OCI-LY1 (cell line): Measurements from ENCODE around the gene RAB3GAP2.

ENCODE experiments used
- H2AFZ ChIP-seq: fragments of 200-600 bp; sonication (generic), shearing (Covaris generic); 2 replicates; pipeline ENCODE4 v1.6.0; 2014; ENCODE audit warnings: antibody characterized with exemption, mild to moderate bottlenecking, low read length
- H3F3A ChIP-seq: fragments of 200-600 bp; sonication (generic), shearing (Covaris generic); 2 replicates; pipeline ENCODE4 v1.6.0; 2014; ENCODE audit warnings: mild to moderate bottlenecking, antibody characterized with exemption, low read length, moderate library complexity; ENCODE audit not compliant: insufficient read depth
- H3K27ac ChIP-seq: fragments of 200-600 bp; sonication (generic); 2 replicates; pipeline ENCODE4 v1.5.1; 2014; ENCODE audit warnings: low read length, mixed run types, mild to moderate bottlenecking, low read depth; ENCODE audit not compliant: poor library complexity, severe bottlenecking
- H3K27me3 ChIP-seq: fragments of 200-600 bp; sonication (generic); 2 replicates; pipeline ENCODE4 v1.6.0; 2014; ENCODE audit warnings: antibody characterized with exemption, mild to moderate bottlenecking, low read length, moderate library complexity; ENCODE audit not compliant: insufficient read depth
- H3K36me3 ChIP-seq: fragments of 200-600 bp; sonication (generic); 2 replicates; pipeline ENCODE4 v1.6.1; 2014; ENCODE audit warnings: mild to moderate bottlenecking, antibody characterized with exemption, low read length, moderate library complexity, mixed read lengths; ENCODE audit not compliant: insufficient read depth
- H3K4me1 ChIP-seq: fragments of 200-600 bp; sonication (generic); 2 replicates; pipeline ENCODE4 v1.5.1; 2014; ENCODE audit warnings: mild to moderate bottlenecking, low read length, moderate library complexity; ENCODE audit not compliant: insufficient read depth, severe bottlenecking
- H3K4me2 ChIP-seq: fragments of 200-600 bp; sonication (generic), shearing (Covaris generic); 2 replicates; pipeline ENCODE4 v1.6.1; 2014; ENCODE audit warnings: low read length
- H3K4me3 ChIP-seq: fragments of 200-600 bp; sonication (generic); 2 replicates; pipeline ENCODE4 v1.5.1; 2014; ENCODE audit warnings: low read length, low read depth, mild to moderate bottlenecking, mixed read lengths; ENCODE audit not compliant: poor library complexity, severe bottlenecking
- H3K79me2 ChIP-seq: fragments of 200-600 bp; shearing (Covaris generic); 2 replicates; pipeline ENCODE4 v1.6.1; 2016; ENCODE audit warnings: mixed run types, low read length, mixed read lengths; ENCODE audit not compliant: insufficient read depth
- H3K9ac ChIP-seq: fragments of 200-600 bp; sonication (generic), shearing (Covaris generic); 2 replicates; pipeline ENCODE4 v1.6.1; 2014; ENCODE audit warnings: mild to moderate bottlenecking, low read length, mixed read lengths
- H3K9me2 ChIP-seq: fragments of 200-600 bp; sonication (generic), shearing (Covaris generic); 2 replicates; pipeline ENCODE4 v1.6.1; 2014; ENCODE audit warnings: low read depth, mild to moderate bottlenecking, low read length, mixed read lengths
- H3K9me3 ChIP-seq: fragments of 200-600 bp; shearing (Covaris generic); 2 replicates; pipeline ENCODE4 v1.6.1; 2014; ENCODE audit warnings: low read length, mixed read lengths
- H4K20me1 ChIP-seq: fragments of 200-600 bp; sonication (generic), shearing (Covaris generic); 2 replicates; pipeline ENCODE4 v1.6.0; 2016; ENCODE audit warnings: mild to moderate bottlenecking, low read length; ENCODE audit not compliant: insufficient read depth
- EZH2 ChIP-seq: fragments of 200-600 bp; sonication (generic), shearing (Covaris generic); IDR thresholded peaks from 2 replicates; pipeline ENCODE4 v1.8.0; 2017; ENCODE audit warnings: borderline replicate concordance, mixed run types, mild to moderate bottlenecking, antibody characterized with exemption, low read length, moderate library complexity, mixed read lengths
- TF ChIP-seq, protein P1 (sequence below): fragments of 200-600 bp; sonication (generic), shearing (Covaris generic); IDR thresholded peaks from 2 replicates; pipeline ENCODE4 v1.5.1; 2017; ENCODE audit warnings: mild to moderate bottlenecking, antibody characterized with exemption, low read length, moderate library complexity, mixed read lengths

The RAB3GAP2 gene

GRCh38 chr1:220229771-220230170, 42.5 kb downstream of the RAB3GAP2 start:
- H3K27me3 ChIP-seq: no peaks in the 10 kb centered on the region
- no peaks in the 10 kb centered on the region for H3K9me2 ChIP-seq
- no peak overlapping the region for H3K27ac ChIP-seq
- H3K9me3 ChIP-seq: no peaks in the 10 kb centered on the region
- H3K9ac ChIP-seq: no peak overlapping the region
- no peak overlapping the region for H2AFZ ChIP-seq
- TF ChIP-seq EZH2: no peak
- TF ChIP-seq, protein P1, sequence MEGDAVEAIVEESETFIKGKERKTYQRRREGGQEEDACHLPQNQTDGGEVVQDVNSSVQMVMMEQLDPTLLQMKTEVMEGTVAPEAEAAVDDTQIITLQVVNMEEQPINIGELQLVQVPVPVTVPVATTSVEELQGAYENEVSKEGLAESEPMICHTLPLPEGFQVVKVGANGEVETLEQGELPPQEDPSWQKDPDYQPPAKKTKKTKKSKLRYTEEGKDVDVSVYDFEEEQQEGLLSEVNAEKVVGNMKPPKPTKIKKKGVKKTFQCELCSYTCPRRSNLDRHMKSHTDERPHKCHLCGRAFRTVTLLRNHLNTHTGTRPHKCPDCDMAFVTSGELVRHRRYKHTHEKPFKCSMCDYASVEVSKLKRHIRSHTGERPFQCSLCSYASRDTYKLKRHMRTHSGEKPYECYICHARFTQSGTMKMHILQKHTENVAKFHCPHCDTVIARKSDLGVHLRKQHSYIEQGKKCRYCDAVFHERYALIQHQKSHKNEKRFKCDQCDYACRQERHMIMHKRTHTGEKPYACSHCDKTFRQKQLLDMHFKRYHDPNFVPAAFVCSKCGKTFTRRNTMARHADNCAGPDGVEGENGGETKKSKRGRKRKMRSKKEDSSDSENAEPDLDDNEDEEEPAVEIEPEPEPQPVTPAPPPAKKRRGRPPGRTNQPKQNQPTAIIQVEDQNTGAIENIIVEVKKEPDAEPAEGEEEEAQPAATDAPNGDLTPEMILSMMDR: no peak
- peaks cover 24% of the 10 kb centered on the region for H3K4me1 ChIP-seq
- H3F3A ChIP-seq: no peaks in the 10 kb centered on the region
- peaks cover under 1% of the 10 kb centered on the region; the same call in 1 of the 2 replicates for H3K79me2 ChIP-seq
- no peaks in the 10 kb centered on the region for H4K20me1 ChIP-seq
- H3K4me3 ChIP-seq: no peak overlapping the region
- H3K4me2 ChIP-seq: no peak overlapping the region
- H3K36me3 ChIP-seq: peaks cover 41% of the 10 kb centered on the region

DNA sequence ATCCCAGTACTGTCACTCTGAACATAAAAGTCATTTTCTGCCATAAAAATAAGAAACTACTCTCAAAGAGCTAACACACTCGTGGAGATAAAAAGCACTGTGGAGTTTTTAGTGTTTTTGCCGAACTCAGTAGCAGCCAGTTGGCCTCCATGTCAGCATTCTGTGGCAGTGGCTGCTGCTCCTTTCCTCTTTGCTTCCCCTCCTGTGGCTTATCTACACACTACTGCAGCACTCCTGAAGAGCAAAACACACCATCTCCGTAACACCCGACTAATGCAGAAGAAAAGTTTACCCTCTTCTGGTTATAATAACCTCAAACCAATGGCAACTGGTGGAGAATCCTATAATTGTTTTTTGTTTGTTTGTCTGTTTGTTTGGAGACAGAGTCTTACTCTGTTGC, 44.9 kb downstream of the RAB3GAP2 start:
- no peak for TF ChIP-seq EZH2
- TF ChIP-seq, protein P1: no peak
- Histone ChIP-seq H3K9me2 (no peaks in the 10 kb centered on the region), H3K27me3 (no peaks in the 10 kb centered on the region), H3K4me3 (peak overlapping the region; percentile 3), H3K4me1 (peaks cover 37% of the 10 kb centered on the region), H4K20me1 (no peaks in the 10 kb centered on the region), H3F3A (no peaks in the 10 kb centered on the region), H3K36me3 (peaks cover 40% of the 10 kb centered on the region), H3K9ac (peak overlapping the region; percentile 15; the same call in 1 of the 2 replicates), H3K9me3 (no peaks in the 10 kb centered on the region), H2AFZ (no peak overlapping the region), H3K27ac (peak overlapping the region; percentile 61), H3K4me2 (peak overlapping the region; percentile 42; the same call in 1 of the 2 replicates), H3K79me2 (peaks cover 12% of the 10 kb centered on the region; the same call in 1 of the 2 replicates)

DNA sequence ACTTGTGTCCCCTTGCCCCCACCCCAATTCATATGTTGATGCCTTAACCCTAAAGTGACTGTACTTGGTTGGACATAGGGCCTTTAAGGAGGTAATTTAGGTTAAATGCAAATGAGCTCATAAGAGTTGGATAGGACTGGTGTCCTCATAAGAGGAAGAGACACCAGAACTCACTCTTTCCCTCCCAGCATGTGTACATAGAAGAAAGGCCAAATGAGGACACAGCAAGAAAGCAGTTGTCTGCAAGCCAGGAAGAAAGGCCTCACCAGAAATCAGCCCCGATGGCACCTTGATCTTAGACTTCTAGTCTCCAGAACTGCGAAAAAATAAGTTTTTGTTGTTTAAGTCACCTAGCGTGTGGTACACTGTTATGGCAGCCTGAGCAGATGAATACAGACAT, 45.5 kb downstream of the RAB3GAP2 start:
- TF ChIP-seq, protein P1: no peak
- no peak for TF ChIP-seq EZH2
- H3K9me2 ChIP-seq: no peaks in the 10 kb centered on the region
- no peaks in the 10 kb centered on the region for H3K9me3 ChIP-seq
- H3K4me2 ChIP-seq: peak overlapping the region; percentile 42; the same call in 1 of the 2 replicates
- H3K4me1 ChIP-seq: peaks cover 44% of the 10 kb centered on the region
- peaks cover 12% of the 10 kb centered on the region; the same call in 1 of the 2 replicates for H3K79me2 ChIP-seq
- H4K20me1 ChIP-seq: no peaks in the 10 kb centered on the region
- peak overlapping the region; percentile 15; the same call in 1 of the 2 replicates for H3K9ac ChIP-seq
- no peak overlapping the region for H2AFZ ChIP-seq
- peak overlapping the region; percentile 61 for H3K27ac ChIP-seq
- no peak overlapping the region for H3K4me3 ChIP-seq
- H3F3A ChIP-seq: no peaks in the 10 kb centered on the region
- no peaks in the 10 kb centered on the region for H3K27me3 ChIP-seq
- peaks cover 35% of the 10 kb centered on the region; the same call in 1 of the 2 replicates for H3K36me3 ChIP-seq
